Mesothelial cell of epicardium (in vitro differentiated cells): ENCODE results near the gene MSL3. TPM values are rescaled to one million over a fixed set of nuclear protein-coding genes. Genes with fewer than 3 reads are reported as not detected.

Experiments
- DNase-seq, 2 experiments: peaks; one replicate each; pipeline ENCODE4 v3.0.0; 2021; ENCODE audit warnings: low spot score in 2 of 2; ENCODE audit not compliant: unreplicated experiment in 2 of 2
- H3K27ac Mint-ChIP-seq: 2 replicates; pipeline ENCODE4 v1.8.0; 2021; ENCODE audit warnings: mixed read lengths
- H3K27me3 Mint-ChIP-seq: 2 replicates; pipeline ENCODE4 v1.8.0; 2021; ENCODE audit warnings: low read depth, mixed read lengths
- H3K36me3 Mint-ChIP-seq: 2 replicates; pipeline ENCODE4 v1.8.0; 2021; ENCODE audit warnings: mixed read lengths
- H3K4me1 Mint-ChIP-seq: 2 replicates; pipeline ENCODE4 v1.8.0; 2021; ENCODE audit warnings: mixed read lengths
- H3K4me3 Mint-ChIP-seq: 2 replicates; pipeline ENCODE4 v1.8.0; 2021; ENCODE audit warnings: mild to moderate bottlenecking, moderate library complexity, mixed read lengths
- H3K9me3 Mint-ChIP-seq: 2 replicates; pipeline ENCODE4 v1.8.0; 2021; ENCODE audit warnings: mixed read lengths
- CTCF ChIP-seq: fragments of 200-600 bp; sonication (generic); IDR thresholded peaks from one replicate; pipeline ENCODE4 v1.5.0; 2021; ENCODE audit warnings: antibody characterized with exemption; ENCODE audit not compliant: unreplicated experiment
- total RNA-seq: library from RNA; stranded (reverse); gene quantifications from 3 replicates; pipeline ENCODE4 v1.2.1, GENCODE V29; 2021

The MSL3 gene
- total RNA-seq, 1 donor from 2014 or later, result 23.2 TPM

GRCh38 chrX:11789809-11790208 lies 31.8 kb downstream of the MSL3 start:
- Mint-ChIP-seq H3K9me3 (peaks cover 3% of the 10 kb centered on the region), H3K27ac (no peak overlapping the region), H3K27me3 (no peaks in the 10 kb centered on the region), H3K4me1 (no peaks in the 10 kb centered on the region), H3K4me3 (no peak overlapping the region), H3K36me3 (no peaks in the 10 kb centered on the region)
- TF ChIP-seq CTCF, result no peak
- no peak for DNase-seq

- no peak overlapping the region for H3K4me3 Mint-ChIP-seq
- no peak for DNase-seq
These were observed 33.1 kb downstream of the MSL3 start for GRCh38 chrX:11791090-11791489.

GRCh38 chrX:11791537-11791936 lies 33.5 kb downstream of the MSL3 start:
- Mint-ChIP-seq H3K4me3 (no peak overlapping the region), H3K4me1 (no peaks in the 10 kb centered on the region), H3K27me3 (no peaks in the 10 kb centered on the region), H3K9me3 (peaks cover 3% of the 10 kb centered on the region), H3K36me3 (no peaks in the 10 kb centered on the region), H3K27ac (no peak overlapping the region)
- DNase-seq, result no peak
- TF ChIP-seq CTCF, result no peak

More at GRCh38 chrX:11791090-11791489, 33.1 kb downstream of the MSL3 start:
- H3K4me1 Mint-ChIP-seq, result no peaks in the 10 kb centered on the region
- TF ChIP-seq CTCF, result no peak
- no peak overlapping the region for H3K27ac Mint-ChIP-seq
- H3K9me3 Mint-ChIP-seq, result peaks cover 3% of the 10 kb centered on the region
- H3K36me3 Mint-ChIP-seq, result no peaks in the 10 kb centered on the region
- H3K27me3 Mint-ChIP-seq, result no peaks in the 10 kb centered on the region

- H3K9me3 Mint-ChIP-seq, result no peaks in the 10 kb centered on the region
- no peak overlapping the region for H3K27ac Mint-ChIP-seq
- DNase-seq, result no peak
- H3K27me3 Mint-ChIP-seq, result no peaks in the 10 kb centered on the region
- no peaks in the 10 kb centered on the region for H3K4me1 Mint-ChIP-seq
- no peaks in the 10 kb centered on the region for H3K36me3 Mint-ChIP-seq
- no peak overlapping the region for H3K4me3 Mint-ChIP-seq
- TF ChIP-seq CTCF, result no peak
These were observed 34.7 kb downstream of the MSL3 start for GRCh38 chrX:11792461-11793421.

DNA sequence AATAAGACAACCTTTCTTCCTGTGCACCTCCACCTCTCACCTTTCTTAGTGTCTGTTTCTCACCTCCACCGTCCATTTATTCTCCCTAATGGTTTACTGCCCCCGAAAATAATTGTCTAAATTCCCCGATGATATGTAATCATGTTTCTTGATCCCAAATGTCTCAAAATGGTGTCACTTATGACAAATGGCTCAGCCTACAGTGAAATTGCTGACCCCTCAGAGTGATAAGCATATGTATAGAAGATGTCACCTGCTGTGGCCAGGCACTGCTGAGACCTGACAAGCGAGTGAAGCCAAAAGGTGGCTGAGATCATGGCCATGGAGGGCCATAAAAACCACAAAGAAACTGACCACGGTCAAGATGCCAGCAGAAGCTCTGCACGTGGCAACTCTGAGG lies 35.7 kb downstream of the MSL3 start:
- Mint-ChIP-seq H3K27ac (no peak overlapping the region), H3K36me3 (no peaks in the 10 kb centered on the region), H3K9me3 (peaks cover 3% of the 10 kb centered on the region), H3K4me1 (no peaks in the 10 kb centered on the region), H3K27me3 (no peaks in the 10 kb centered on the region), H3K4me3 (no peak overlapping the region)
- no peak for TF ChIP-seq CTCF
- no peak for DNase-seq
